GM12864 (cell line): ENCODE data around the gene C20orf96.
A peak's percentile ranks its signal among the peaks of the same experiment; 100 is the strongest.

Experiments used
- DNase-seq: peaks from one replicate; pipeline ENCODE4 v3.0.0-alpha.2; 2011; ENCODE audit warnings: low read depth
- H3K4me3 ChIP-seq: 2 replicates; pipeline ENCODE4 v1.5.1; 2011; ENCODE audit warnings: mild to moderate bottlenecking, low read depth, low read length, control low read depth
- CTCF ChIP-seq: IDR thresholded peaks from 2 replicates; pipeline ENCODE4 v1.5.1; 2011; ENCODE audit warnings: low read depth, mild to moderate bottlenecking, moderate library complexity, low read length, control low read depth, inconsistent platforms; ENCODE audit errors: missing control alignments

Gene C20orf96

GRCh38 chr20:328027-328974, 37.8 kb upstream of the C20orf96 start:
- peak overlapping the region; percentile 76; the same call in 1 of the 2 replicates for H3K4me3 ChIP-seq
- DNase-seq: no peak
- TF ChIP-seq CTCF: no peak

- H3K4me3 ChIP-seq: peak overlapping the region; percentile 76
- peak; percentile 46 for DNase-seq
- TF ChIP-seq CTCF: no peak
These were observed 36.9 kb upstream of the C20orf96 start for GRCh38 chr20:327186-328026.

- no peak for TF ChIP-seq CTCF
- H3K4me3 ChIP-seq: peak overlapping the region; percentile 76
- no peak for DNase-seq
These were observed 36.2 kb upstream of the C20orf96 start for GRCh38 chr20:326645-327185.

- DNase-seq: no peak
- H3K4me3 ChIP-seq: peak overlapping the region; percentile 76
- TF ChIP-seq CTCF: no peak
These were observed 35.5 kb upstream of the C20orf96 start for GRCh38 chr20:325889-326644.

- peak within 1 kb of the TSS; percentile 86 for H3K4me3 ChIP-seq
- DNase-seq: peak; percentile 73
- no peak for TF ChIP-seq CTCF
These were observed 34.7 kb upstream of the C20orf96 start, which contains the start of gene SOX12 for GRCh38 chr20:325045-325888. SOX12 (plus strand) TSS chr20:325552; CDS start chr20:325925, 373 bp downstream.
